SK-N-SH treated with all-trans-retinoic acid at 6 μM for 48 hours (cell line): ENCODE data around the gene SMARCC2.

ENCODE experiments used
- ATAC-seq: fragments of 200-7000 bp; cut with Tn5 transposase; 3 replicates; pipeline ENCODE4 v1.9.1; 2020; ENCODE audit warnings: mild to moderate bottlenecking, moderate library complexity
- ARNTL ChIP-seq: fragments of 450-650 bp; formaldehyde crosslinking; IDR thresholded peaks from 2 replicates; pipeline ENCODE4 v1.5.0; 2020; ENCODE audit warnings: low read depth, mild to moderate bottlenecking, moderate library complexity, borderline replicate concordance
- BACH2 ChIP-seq: fragments of 250-450 bp; sonication (Bioruptor Pico); IDR thresholded peaks from 2 replicates; pipeline ENCODE4 v1.9.0; 2021; ENCODE audit warnings: mild to moderate bottlenecking, borderline replicate concordance
- CREB5 ChIP-seq: fragments of 250-450 bp; sonication (Bioruptor Pico); IDR thresholded peaks from 2 replicates; pipeline ENCODE4 v1.5.1; 2020; ENCODE audit warnings: low read depth, mild to moderate bottlenecking, moderate library complexity
- CSDC2 ChIP-seq: fragments of 250-450 bp; sonication (Bioruptor Pico); IDR thresholded peaks from 2 replicates; pipeline ENCODE4 v1.5.0; 2020; ENCODE audit warnings: mild to moderate bottlenecking, moderate library complexity
- CSRNP3 ChIP-seq: fragments of 250-450 bp; sonication (Bioruptor Pico); IDR thresholded peaks from 2 replicates; pipeline ENCODE4 v1.5.1; 2021; ENCODE audit warnings: mild to moderate bottlenecking, moderate library complexity
- ESRRG ChIP-seq: fragments of 250-450 bp; sonication (Bioruptor Pico); IDR thresholded peaks from 2 replicates; pipeline ENCODE4 v1.6.1; 2021; ENCODE audit warnings: mild to moderate bottlenecking
- ISL1 ChIP-seq: fragments of 250-450 bp; sonication (Bioruptor Pico); IDR thresholded peaks from 2 replicates; pipeline ENCODE4 v2.1.2; 2022; ENCODE audit warnings: mild to moderate bottlenecking, moderate library complexity
- OSR1 ChIP-seq: fragments of 250-450 bp; sonication (Bioruptor Pico); IDR thresholded peaks from 2 replicates; pipeline ENCODE4 v1.8.0; 2022; ENCODE audit warnings: moderate library complexity, mild to moderate bottlenecking, inconsistent platforms
- PATZ1 ChIP-seq: fragments of 250-450 bp; sonication (Bioruptor Pico); IDR thresholded peaks from 2 replicates; pipeline ENCODE4 v1.8.0; 2020; ENCODE audit warnings: mild to moderate bottlenecking, moderate library complexity, borderline replicate concordance
- POU6F1 ChIP-seq: fragments of 250-450 bp; sonication (Bioruptor Pico); IDR thresholded peaks from 2 replicates; pipeline ENCODE4 v1.8.0; 2021; ENCODE audit warnings: low read depth, mild to moderate bottlenecking, moderate library complexity, borderline replicate concordance
- PPARA ChIP-seq: fragments of 250-450 bp; sonication (Bioruptor Pico); IDR thresholded peaks from 2 replicates; pipeline ENCODE4 v1.5.0; 2020; ENCODE audit warnings: mild to moderate bottlenecking, borderline replicate concordance
- RARB ChIP-seq: fragments of 250-450 bp; sonication (Bioruptor Pico); IDR thresholded peaks from 2 replicates; pipeline ENCODE4 v1.8.0; 2021; ENCODE audit warnings: mild to moderate bottlenecking, moderate library complexity
- SNAI2 ChIP-seq: fragments of 250-450 bp; sonication (Bioruptor Pico); IDR thresholded peaks from 2 replicates; pipeline ENCODE4 v1.5.0; 2020; ENCODE audit warnings: mild to moderate bottlenecking, moderate library complexity
- TCF4 ChIP-seq: fragments of 250-450 bp; sonication (Bioruptor Pico); IDR thresholded peaks from 2 replicates; pipeline ENCODE4 v1.8.0; 2021; ENCODE audit warnings: mild to moderate bottlenecking, moderate library complexity, borderline replicate concordance
- TOX ChIP-seq: fragments of 250-450 bp; sonication (Bioruptor Pico); IDR thresholded peaks from 2 replicates; pipeline ENCODE4 v1.8.0; 2021; ENCODE audit warnings: mild to moderate bottlenecking, moderate library complexity, borderline replicate concordance
- TSHZ2 ChIP-seq: fragments of 250-450 bp; sonication (Bioruptor Pico); IDR thresholded peaks from 2 replicates; pipeline ENCODE4 v1.5.0; 2020; ENCODE audit warnings: mild to moderate bottlenecking, moderate library complexity
- ZC3H10 ChIP-seq: fragments of 250-450 bp; sonication (Bioruptor Pico); IDR thresholded peaks from 2 replicates; pipeline ENCODE4 v1.5.1; 2021; ENCODE audit warnings: mild to moderate bottlenecking, moderate library complexity
- ZFP3 ChIP-seq: fragments of 250-450 bp; sonication (Bioruptor Pico); IDR thresholded peaks from 2 replicates; pipeline ENCODE4 v1.5.0; 2020; ENCODE audit warnings: mild to moderate bottlenecking, moderate library complexity
- ZFP30 ChIP-seq: fragments of 450-650 bp; formaldehyde crosslinking; IDR thresholded peaks from 2 replicates; pipeline ENCODE4 v1.5.0; 2022; ENCODE audit warnings: mild to moderate bottlenecking, moderate library complexity
- ZNF565 ChIP-seq: fragments of 450-650 bp; formaldehyde crosslinking; conservative IDR thresholded peaks from 2 replicates; pipeline ENCODE4 v1.5.0; 2020; ENCODE audit warnings: low read depth, mild to moderate bottlenecking, moderate library complexity
- ZNF70 ChIP-seq: fragments of 450-650 bp; formaldehyde crosslinking; IDR thresholded peaks from 2 replicates; pipeline ENCODE4 v1.5.0; 2020; ENCODE audit warnings: mild to moderate bottlenecking, moderate library complexity
- ZNF8 ChIP-seq: fragments of 450-650 bp; formaldehyde crosslinking; IDR thresholded peaks from 2 replicates; pipeline ENCODE4 v1.5.0; 2020; ENCODE audit warnings: mild to moderate bottlenecking, moderate library complexity

Gene SMARCC2

GRCh38 chr12:56204275-56204674, 15.0 kb upstream of the SMARCC2 start (continued):
- TF ChIP-seq PATZ1, result no peak
- no peak for TF ChIP-seq SNAI2
- no peak for TF ChIP-seq PPARA (CRISPR knock-in tag)
- no peak for TF ChIP-seq TCF4 (CRISPR knock-in tag)

GRCh38 chr12:56202838-56203237, 13.6 kb upstream of the SMARCC2 start:
- no peak for TF ChIP-seq ZFP30 (CRISPR knock-in tag)
- TF ChIP-seq ISL1, result no peak
- TF ChIP-seq CSRNP3 (CRISPR knock-in tag), result no peak
- no peak for TF ChIP-seq TCF4 (CRISPR knock-in tag)
- no peak for TF ChIP-seq BACH2 (CRISPR knock-in tag)
- no peak for TF ChIP-seq ZFP3 (CRISPR knock-in tag)
- TF ChIP-seq TOX, result no peak
- ATAC-seq, result no peak

- no peak for ATAC-seq
- TF ChIP-seq PATZ1, result no peak
- 0 out of 2 replicates have a peak, but pooled peaks have one; percentile 23 for TF ChIP-seq ESRRG
Measured at GRCh38 chr12:56202366-56202765, 13.1 kb upstream of the SMARCC2 start.

- ATAC-seq, result peak; percentile 30
- no peak for TF ChIP-seq POU6F1 (CRISPR knock-in tag)
- TF ChIP-seq ZNF565 (CRISPR knock-in tag), result no peak
- no peak for TF ChIP-seq ZNF8 (CRISPR knock-in tag)
- TF ChIP-seq ZC3H10 (CRISPR knock-in tag), result no peak
- no peak for TF ChIP-seq ARNTL (CRISPR knock-in tag)
- TF ChIP-seq ISL1, result peak; percentile 92
- TF ChIP-seq PPARA (CRISPR knock-in tag), result no peak
- 0 out of 2 replicates have a peak, but pooled peaks have one; percentile 32 for TF ChIP-seq PATZ1
- TF ChIP-seq ZFP30 (CRISPR knock-in tag), result no peak
- TF ChIP-seq CREB5, result 0 out of 2 replicates have a peak, but pooled peaks have one; percentile 51
- no peak for TF ChIP-seq ZNF70 (CRISPR knock-in tag)
- TF ChIP-seq OSR1 (CRISPR knock-in tag), result no peak
- TF ChIP-seq TSHZ2, result no peak
- TF ChIP-seq CSDC2 (CRISPR knock-in tag), result no peak
- TF ChIP-seq RARB (CRISPR knock-in tag), result no peak
- 0 out of 2 replicates have a peak, but pooled peaks have one; percentile 23 for TF ChIP-seq CSRNP3 (CRISPR knock-in tag)
- no peak for TF ChIP-seq TCF4 (CRISPR knock-in tag)
- TF ChIP-seq TOX, result no peak
- no peak for TF ChIP-seq ZFP3 (CRISPR knock-in tag)
Measured at GRCh38 chr12:56198836-56199235, 9.6 kb upstream of the SMARCC2 start.
